Stimulated activated CD8-positive, alpha-beta memory T cell treated with anti-CD3 and anti-CD28 coated beads, Interleukin-4, amount 100 ng/mL, for 24 hours (primary cell): ENCODE data around the gene DYTN.

ENCODE experiments used
- DNase-seq: peaks from one replicate; pipeline ENCODE4 v3.0.0-alpha.2; 2020; ENCODE audit warnings: low read depth

Gene DYTN

DNA sequence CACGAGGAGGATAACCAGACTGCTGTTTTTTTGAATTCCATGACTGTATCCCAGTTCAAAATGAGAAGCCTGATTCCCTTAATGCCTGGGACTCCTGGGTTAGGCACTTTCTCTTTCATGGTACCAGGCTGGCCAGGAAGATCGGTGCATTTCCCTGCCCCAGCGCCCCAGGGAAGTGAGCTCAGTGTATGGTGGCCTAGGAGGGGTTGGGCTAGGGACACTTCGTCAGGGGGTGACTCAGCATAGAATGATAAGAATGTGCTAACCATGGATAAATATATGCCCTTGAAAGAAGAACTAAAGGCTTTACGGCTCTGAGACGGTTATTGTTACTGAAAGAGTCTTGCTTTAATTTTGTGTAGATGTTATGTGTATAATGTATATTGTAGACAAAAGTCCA lies 103.4 kb downstream of the DYTN start:
- DNase-seq = no peak

DNA sequence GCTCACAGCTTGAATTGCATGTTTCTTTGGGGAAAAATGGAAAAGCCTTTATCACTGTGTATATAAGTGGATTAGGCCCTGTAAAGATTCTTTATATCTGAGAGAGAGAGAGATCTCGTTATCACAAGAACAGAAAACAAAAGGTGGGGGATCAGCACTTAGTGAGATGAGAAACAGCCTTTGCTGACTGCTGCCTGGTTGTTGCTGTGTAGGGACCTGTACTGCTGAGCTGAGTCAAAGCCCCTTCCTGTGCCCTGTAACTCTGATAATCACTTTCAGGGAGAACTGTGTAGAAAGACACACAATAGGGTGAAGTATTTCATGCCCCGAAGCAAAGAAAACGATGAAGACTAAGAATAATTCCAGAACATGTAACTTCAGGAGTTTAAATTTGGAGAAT lies 106.5 kb downstream of the DYTN start:
- DNase-seq = no peak

DNA sequence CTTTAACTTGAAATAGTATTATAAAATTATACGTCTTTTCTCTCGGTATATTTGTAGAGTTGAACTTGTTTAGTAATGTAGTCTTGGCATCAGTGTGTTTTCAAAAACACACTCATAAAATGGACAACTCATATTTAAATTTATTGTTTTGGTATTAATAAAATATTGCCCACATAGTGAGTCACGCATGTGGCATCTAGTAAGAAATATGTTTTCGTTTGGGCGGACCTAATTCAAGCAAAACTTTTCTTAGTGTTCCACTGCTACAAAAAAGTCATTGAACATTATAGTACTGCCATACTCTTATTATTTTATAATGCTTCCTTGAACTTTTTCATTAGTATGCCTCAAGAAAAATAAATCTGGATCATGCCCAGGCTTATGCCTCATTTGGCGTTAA lies 107.0 kb downstream of the DYTN start:
- no peak for DNase-seq

DNA sequence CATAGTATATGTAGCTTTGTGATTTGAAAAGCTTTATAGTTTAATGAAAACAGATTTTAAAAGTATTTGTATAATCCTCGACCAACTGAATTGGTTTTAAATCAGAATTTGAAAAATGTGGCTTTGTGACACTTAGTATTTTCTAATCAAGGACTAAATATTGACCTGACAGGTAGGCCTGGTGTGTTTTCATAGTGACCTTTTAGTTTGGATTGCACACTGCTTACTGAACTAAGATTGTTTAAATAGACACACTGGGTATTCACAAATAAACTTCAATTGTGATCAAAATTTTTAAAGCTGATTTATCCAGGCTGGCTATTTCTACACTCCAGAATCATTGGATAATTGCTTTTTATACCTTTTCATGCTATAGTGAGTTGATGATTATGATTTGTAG lies 107.7 kb downstream of the DYTN start:
- DNase-seq = no peak

DNA sequence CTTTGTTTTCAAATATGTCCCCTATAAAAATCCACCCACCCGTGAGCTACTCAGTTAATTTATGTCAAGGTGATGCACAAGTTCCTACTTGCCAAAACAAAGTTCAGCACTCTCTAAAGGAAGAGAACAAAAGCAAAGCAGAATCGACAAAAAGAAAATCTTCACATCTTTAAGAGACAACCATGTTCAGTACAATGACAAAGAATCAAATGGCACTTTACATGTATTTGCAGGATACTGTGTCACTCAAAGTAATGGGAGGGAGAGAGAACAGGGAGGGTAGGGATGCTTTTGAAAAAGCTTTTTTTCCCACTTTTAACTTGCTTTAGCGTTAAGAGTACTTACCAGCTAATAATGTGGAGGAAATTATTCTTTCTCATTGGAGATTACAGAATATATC lies 115.0 kb downstream of the DYTN start:
- no peak for DNase-seq
